Inferior parietal cortex (tissue), 1 donor: ENCODE results near the gene TNNI3.
"Not testable (repeated sequence)": the region's sequence is repeated elsewhere in the genome, so short reads cannot be mapped to it uniquely, and the experiment has no call there.

Experiments
- DNase-seq: peaks from one replicate; pipeline ENCODE4 v3.0.0-alpha.2; 2016; ENCODE audit errors: extremely low spot score

Gene TNNI3

DNA sequence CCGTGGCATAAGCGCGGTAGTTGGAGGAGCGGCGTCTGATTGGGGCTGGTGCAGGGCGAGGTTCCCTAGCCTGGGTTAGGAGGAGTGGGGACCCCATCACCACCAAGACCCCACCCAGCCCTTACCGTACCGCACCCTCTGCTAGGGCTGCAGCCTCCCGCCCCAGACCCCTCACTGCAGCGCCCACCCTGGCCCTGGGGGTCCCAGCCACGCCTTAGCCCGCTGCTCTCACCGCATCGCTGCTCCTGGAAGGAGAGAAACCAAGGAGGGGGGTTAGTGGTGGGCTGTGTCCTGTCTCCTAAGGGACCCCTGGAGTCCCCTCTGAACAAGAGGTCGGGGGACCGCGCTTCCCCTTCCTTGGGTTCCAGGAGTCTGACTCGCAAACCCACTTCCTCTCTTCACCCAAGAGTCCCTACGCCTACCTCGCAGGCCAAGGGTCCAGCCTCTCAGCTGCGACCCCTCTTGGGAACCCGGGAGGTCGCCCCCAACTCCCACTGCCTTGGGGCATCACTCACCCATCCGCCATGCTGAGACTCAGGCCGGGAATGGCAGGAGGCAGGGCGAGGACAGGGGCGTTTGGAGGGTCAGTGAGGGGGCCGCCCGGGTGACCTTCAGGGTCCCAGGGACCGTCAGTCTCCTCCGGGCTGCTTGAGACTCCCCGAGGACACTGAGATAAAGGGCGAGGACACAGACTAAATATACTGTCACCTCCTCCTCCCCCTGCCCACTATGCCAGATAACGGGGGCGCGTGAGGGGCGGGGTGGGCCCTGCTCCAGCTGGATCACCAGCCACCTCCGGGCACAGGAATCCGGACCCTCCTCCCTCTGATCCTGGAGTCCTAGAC lies at the start of gene TNNI3:
TSS of gene TNNI3 (minus strand) at position 669 of the 845 bp plus-strand sequence. CDS start at position 526, 143 bp downstream.
- no peak for DNase-seq

- peak; percentile 37 for DNase-seq
These were observed 49.4 kb upstream of the TNNI3 start for GRCh38 chr19:55206664-55207500.

DNA sequence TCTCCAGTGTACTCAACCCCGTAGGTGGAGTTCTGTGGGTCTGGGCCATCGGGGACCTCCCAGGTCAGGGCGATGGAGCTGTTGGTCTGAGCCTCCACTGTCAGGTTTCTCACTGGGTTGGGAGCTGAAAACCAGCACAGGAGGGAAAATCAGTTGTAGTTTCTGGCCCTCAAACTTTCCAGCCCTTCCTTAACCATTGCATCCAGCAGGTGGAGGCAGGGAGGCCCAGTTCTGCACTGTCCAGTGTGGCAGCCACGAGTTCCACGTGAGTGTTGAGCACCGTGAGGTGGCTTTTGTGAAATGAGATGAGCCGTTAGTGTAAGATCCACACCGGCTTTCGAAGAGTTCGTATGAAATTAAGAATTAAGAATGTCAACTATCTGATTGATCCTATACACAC lies 44.7 kb upstream of the TNNI3 start:
- not testable (repeated sequence) for DNase-seq

- DNase-seq = no peak
These were observed 42.2 kb upstream of the TNNI3 start for GRCh38 chr19:55199620-55200204.

- no peak for DNase-seq
These were observed 41.1 kb upstream of the TNNI3 start for GRCh38 chr19:55198651-55199050.

GRCh38 chr19:55197528-55197927 lies 40.0 kb upstream of the TNNI3 start:
- DNase-seq = no peak

DNA sequence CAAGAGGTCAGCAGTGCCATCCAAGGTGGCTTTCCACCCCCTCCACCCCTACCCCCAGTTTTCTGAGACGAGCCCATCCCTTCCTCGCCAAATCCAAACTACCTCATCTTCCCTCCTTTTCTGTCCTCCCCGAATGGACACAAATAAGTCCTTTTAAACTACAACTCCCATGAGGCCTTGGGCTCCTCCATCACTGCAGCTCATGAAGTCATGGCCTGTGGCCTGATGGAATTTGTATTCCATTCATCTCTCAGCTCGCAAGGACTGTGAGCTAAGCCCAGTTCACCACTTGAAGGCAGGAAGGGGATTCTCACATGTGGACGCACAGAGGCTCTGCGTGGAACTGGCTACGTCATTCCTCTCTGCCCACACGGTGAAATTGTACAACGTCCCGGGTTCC lies 39.3 kb upstream of the TNNI3 start:
- DNase-seq = no peak

- no peak for DNase-seq
These were observed 35.9 kb upstream of the TNNI3 start for GRCh38 chr19:55193481-55193880.

DNA sequence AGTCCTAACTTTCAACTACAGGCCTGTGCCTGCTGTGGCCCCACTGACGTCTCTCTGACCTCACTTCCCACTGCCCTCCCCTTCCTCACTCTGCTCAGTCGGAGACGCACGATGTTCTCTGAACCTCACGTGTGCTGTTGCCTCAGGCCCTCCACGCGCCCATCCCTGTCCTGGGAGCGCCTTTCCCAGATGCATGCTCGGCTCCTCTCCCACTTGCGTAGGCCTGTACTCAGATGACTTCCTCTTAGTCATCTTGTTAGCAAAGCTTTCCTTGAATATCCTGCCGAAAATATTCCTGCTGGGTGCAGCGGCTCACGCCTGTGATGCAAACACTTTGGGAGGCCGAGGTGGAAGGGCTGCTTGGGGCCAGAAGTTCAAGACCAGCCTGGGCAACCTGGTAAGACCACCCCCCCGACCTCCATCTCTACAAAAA lies 31.9 kb upstream of the TNNI3 start:
- peak; percentile 57 for DNase-seq

DNA sequence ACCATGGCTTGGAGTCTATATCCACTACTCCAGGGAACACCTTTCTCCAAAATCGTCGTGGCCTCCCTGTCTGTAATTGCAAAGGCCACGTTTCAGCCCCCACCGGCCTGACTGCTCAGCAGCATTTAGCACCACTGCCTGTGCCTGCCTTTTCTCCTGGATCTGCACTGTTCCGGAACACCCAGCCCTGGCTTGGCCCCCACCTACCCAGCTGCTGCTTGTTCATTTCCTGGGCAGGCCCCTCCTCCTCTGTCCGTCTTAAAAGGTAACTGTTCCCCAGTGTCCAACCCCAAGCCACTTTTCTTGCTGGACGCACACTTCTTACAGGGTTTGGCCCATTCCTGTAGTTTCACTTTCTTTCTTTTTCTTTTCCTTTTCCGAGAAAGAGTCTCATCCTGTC lies 31.1 kb upstream of the TNNI3 start:
- no peak for DNase-seq

DNA sequence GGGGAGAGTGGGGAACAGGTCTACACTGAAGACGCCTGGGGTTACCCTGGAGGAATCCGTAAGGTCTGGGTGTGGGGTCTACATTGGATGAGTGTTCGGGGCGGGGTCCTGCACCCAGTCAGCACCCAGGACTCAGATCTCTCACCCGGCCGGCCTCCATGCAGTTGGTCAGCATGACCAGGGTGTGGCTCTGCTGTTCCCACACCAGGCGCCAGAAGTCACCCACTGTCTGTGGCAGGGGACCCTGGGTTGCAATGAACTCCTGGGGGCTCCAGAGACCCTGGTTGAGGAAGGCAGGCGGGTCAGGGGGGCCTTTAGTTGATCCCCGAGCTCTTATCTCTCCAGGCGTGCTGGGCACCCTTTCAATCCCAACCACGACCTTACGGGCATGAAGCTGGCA lies 28.5 kb upstream of the TNNI3 start:
- no peak for DNase-seq

- DNase-seq = no peak
These were observed 24.2 kb upstream of the TNNI3 start for GRCh38 chr19:55181740-55182139.

GRCh38 chr19:55179606-55180484 lies 22.3 kb upstream of the TNNI3 start, which contains the start of gene SYT5:
TSS of gene SYT5 (minus strand) at chr19:55180289. CDS start at chr19:55179041, 1,248 bp downstream.
- no peak for DNase-seq

DNA sequence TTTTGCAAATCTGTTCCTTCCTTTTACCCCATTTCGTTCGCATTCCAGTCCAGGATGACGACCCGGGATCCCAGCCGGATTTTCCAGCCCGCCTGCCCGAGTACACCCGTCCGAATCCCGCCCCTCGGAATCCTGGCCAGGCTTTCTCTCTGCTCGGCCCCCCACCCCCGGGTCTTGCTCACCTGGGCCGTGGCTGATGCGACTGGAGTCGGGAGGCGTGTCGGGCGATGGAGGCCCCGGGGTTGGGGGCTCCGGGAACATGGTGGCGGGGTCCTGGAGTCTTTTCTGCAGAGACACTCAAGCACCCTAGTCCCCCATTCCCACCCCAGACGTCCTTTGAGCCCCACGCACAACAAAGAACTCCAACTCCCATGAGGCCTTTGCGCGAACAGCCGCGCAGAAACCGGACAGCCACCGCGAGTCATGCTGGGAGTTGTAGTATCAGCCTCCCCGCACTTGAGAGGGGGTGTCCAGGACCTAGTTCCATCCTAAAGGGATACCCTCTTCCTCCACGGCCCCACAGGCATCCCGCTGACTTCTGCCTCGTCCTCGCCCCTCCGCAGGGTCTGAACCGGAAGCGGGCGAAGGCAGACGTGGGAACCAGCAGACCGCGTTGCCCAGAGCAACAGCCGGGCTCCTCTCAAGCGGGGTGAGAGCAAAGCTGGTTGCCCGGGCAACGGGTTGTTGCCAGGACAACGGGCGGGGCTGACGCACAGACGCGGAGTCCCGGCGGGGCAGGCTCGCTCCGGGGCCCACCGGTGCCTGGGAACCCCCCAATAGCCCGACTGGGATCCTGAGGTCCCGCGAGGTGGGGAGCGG lies 21.5 kb upstream of the TNNI3 start:
- DNase-seq = peak; percentile 80

DNA sequence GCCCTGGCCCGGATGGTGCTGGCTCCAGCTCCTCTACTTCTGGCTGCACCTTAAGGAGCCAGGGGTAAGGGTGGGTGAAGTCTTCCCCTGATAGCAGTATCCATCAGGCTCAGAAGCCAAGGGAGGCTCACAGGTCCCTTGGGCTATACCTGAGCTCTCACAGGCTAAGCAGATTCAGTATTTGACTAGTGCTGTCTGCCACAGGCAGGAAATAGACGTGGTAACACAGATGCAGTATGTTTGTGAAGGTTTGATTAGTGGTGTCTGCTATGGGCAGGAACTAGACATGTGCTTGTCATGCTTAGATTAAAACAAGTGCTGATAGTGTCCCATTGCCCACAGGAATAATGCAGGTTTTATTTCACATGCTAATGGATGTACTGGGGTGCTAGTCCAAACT lies 18.5 kb upstream of the TNNI3 start:
- no peak for DNase-seq

- DNase-seq = no peak
These were observed 17.8 kb upstream of the TNNI3 start for GRCh38 chr19:55175117-55175867.

DNA sequence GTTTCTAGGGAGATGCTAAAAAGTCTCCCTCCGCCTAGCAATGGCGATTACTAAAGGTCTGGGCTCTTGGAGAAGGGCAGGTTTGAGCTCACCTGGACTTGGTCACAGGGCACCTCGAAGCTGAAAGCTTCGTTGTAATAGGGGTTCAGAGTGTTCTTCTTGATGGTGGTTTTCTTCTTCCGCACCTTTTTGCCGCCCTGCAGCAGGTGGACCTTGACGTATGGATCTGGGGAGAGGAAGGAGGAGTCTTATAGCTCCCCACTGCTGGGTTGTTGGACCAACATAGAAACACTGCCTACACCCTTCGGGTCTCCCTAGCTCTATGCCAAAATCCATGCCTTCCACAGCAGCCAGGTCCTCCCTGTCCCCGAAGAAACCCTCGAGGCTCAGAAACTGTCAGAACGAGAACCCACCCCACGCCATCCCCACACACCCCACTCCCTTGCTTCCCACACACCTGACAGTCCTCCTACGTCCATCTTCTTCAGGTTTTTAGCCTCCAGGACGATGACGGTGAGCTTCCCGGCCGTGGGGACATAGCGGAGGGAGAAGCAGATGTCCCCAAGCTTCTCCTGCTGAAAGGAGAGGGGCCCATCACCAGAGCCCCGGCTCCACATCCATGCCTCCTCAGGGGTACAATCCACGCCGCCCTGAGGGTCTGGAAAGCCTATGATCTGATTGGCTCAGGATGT lies 17.0 kb upstream of the TNNI3 start:
- DNase-seq = no peak

DNA sequence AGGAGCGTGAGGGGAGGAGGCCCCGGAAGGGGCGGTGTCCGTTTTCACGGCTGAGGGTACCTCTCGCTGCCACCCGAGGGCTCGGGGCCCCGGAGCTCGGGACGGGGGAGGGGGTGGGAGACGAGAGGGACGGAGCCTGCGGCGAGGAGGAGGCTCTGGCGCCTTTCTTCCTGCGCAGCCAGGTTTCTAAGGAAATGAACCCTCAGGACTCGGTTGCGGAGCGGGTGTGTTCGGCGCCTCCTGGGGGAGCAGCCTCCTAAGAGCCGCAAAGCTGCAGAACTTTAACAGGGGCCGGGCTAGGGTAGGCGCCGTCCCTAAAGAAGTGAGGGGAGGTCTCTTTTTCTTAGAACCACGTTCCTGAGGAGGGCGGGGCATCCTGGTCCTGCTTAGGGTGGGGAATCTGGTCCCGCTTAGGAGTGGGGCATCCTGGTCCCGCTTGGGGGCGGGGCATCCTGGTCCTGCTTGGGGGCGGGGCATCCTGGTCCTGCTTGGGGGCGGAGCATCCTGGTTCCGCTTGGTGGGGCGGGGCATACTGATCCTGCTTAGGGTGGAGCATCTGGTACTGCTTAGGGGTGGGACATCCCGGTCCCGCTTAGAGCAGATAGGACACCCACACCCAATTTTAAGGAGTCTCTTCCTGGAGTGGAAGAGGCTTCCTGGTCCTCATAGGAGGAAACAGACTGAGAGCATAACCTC lies 16.3 kb upstream of the TNNI3 start:
- DNase-seq = no peak
